ENCODE measurements around the gene FRK. TPM values are rescaled to one million over a fixed set of nuclear protein-coding genes. Genes with fewer than 3 reads are reported as not detected.

The FRK gene
- total RNA-seq, 1 donor from 2014 or later = 7.4 TPM

GRCh38 chr6:116035616-116036015, 25.1 kb downstream of the FRK start:
- ATAC-seq = peak; percentile 21 to 76
- Histone ChIP-seq H3K27ac (no peak overlapping the region), H3K4me1 (peaks cover 12% of the 10 kb centered on the region), H3K4me3 (no peak overlapping the region), H3K9me3 (no peaks in the 10 kb centered on the region), H3K27me3 (ENCODE audit: low read depth) (no peaks in the 10 kb centered on the region), H3K36me3 (no peaks in the 10 kb centered on the region)
- intact Hi-C loops (cut with DNase I) = no loop called here
- no peak for TF ChIP-seq CTCF (IDR thresholded peaks at IDR 0.05)
- no peak for DNase-seq

- Histone ChIP-seq H3K9me3 (no peaks in the 10 kb centered on the region), H3K4me3 (no peak overlapping the region), H3K36me3 (no peaks in the 10 kb centered on the region), H3K4me1 (peaks cover 16% of the 10 kb centered on the region), H3K27me3 (ENCODE audit: low read depth) (no peaks in the 10 kb centered on the region), H3K27ac (no peak overlapping the region)
- DNase-seq (no peak), ATAC-seq (peak in 1 of 2 donors; percentile 77)
- TF ChIP-seq CTCF (IDR thresholded peaks at IDR 0.05) = no peak
- intact Hi-C loops (cut with DNase I) = no loop called here
Observed at GRCh38 chr6:116034327-116034726, 26.4 kb downstream of the FRK start.

GRCh38 chr6:116033687-116034303, 26.9 kb downstream of the FRK start:
- ATAC-seq = no peak
- Histone ChIP-seq H3K9me3 (no peaks in the 10 kb centered on the region), H3K27me3 (ENCODE audit: low read depth) (no peaks in the 10 kb centered on the region), H3K27ac (no peak overlapping the region), H3K4me3 (no peak overlapping the region), H3K36me3 (no peaks in the 10 kb centered on the region), H3K4me1 (peaks cover 16% of the 10 kb centered on the region)
- no peak for TF ChIP-seq CTCF (IDR thresholded peaks at IDR 0.05)
- DNase-seq = no peak
- intact Hi-C loops (cut with DNase I) = no loop called here

- TF ChIP-seq CTCF (IDR thresholded peaks at IDR 0.05) = no peak
- ATAC-seq (no peak), DNase-seq (no peak)
- Histone ChIP-seq H3K4me3 (no peak overlapping the region), H3K36me3 (no peaks in the 10 kb centered on the region), H3K27me3 (ENCODE audit: low read depth) (no peaks in the 10 kb centered on the region), H3K4me1 (peaks cover 5% of the 10 kb centered on the region), H3K27ac (no peak overlapping the region), H3K9me3 (no peaks in the 10 kb centered on the region)
- intact Hi-C loops (cut with DNase I) = no loop called here
Observed at GRCh38 chr6:116030770-116031169, 29.9 kb downstream of the FRK start.

- intact Hi-C loops (cut with DNase I) = no loop called here
- Histone ChIP-seq H3K9me3 (no peaks in the 10 kb centered on the region), H3K4me1 (peaks cover 5% of the 10 kb centered on the region), H3K27me3 (ENCODE audit: low read depth) (no peaks in the 10 kb centered on the region), H3K27ac (no peak overlapping the region), H3K36me3 (no peaks in the 10 kb centered on the region), H3K4me3 (no peak overlapping the region)
- no peak for TF ChIP-seq CTCF (IDR thresholded peaks at IDR 0.05)
- DNase-seq (no peak), ATAC-seq (no peak)
Observed at GRCh38 chr6:116029535-116029934, 31.2 kb downstream of the FRK start.
